Activated effector memory CD4-positive, alpha-beta T cell treated with anti-CD3 and anti-CD28 coated beads, Interleukin-2, amount 50 U/mL, for 16 hours (primary cell): Measurements from ENCODE around the gene OMA1.
"Not testable (repeated sequence)": the region's sequence is repeated elsewhere in the genome, so short reads cannot be mapped to it uniquely, and the experiment has no call there.

Experiments used
- DNase-seq: peaks from one replicate; pipeline ENCODE4 v3.0.0-alpha.2; 2020

Gene OMA1

GRCh38 chr1:58524353-58524945 lies 22.1 kb downstream of the OMA1 start:
- no peak for DNase-seq

- DNase-seq: no peak
These were observed 30.6 kb downstream of the OMA1 start for GRCh38 chr1:58515794-58516401.

GRCh38 chr1:58513956-58514355 lies 32.6 kb downstream of the OMA1 start:
- DNase-seq: no peak

GRCh38 chr1:58508629-58509028 lies 37.9 kb downstream of the OMA1 start:
- DNase-seq: no peak

GRCh38 chr1:58505286-58505685 lies 41.2 kb downstream of the OMA1 start:
- no peak for DNase-seq

GRCh38 chr1:58502519-58502918 lies 44.0 kb downstream of the OMA1 start:
- DNase-seq: no peak

GRCh38 chr1:58500043-58500442 lies 46.5 kb downstream of the OMA1 start:
- DNase-seq: no peak

- DNase-seq: no peak
These were observed 49.0 kb downstream of the OMA1 start for GRCh38 chr1:58497499-58497898.

GRCh38 chr1:58496042-58496441 lies 50.5 kb downstream of the OMA1 start:
- DNase-seq: no peak

- not testable (repeated sequence) for DNase-seq
These were observed 57.6 kb downstream of the OMA1 start for GRCh38 chr1:58488914-58489313.

- no peak for DNase-seq
These were observed 59.5 kb downstream of the OMA1 start for GRCh38 chr1:58487002-58487401.

- DNase-seq: no peak
These were observed 64.6 kb downstream of the OMA1 start for GRCh38 chr1:58481962-58482361.

- DNase-seq: no peak
These were observed 66.3 kb downstream of the OMA1 start for GRCh38 chr1:58480191-58480590.

GRCh38 chr1:58477390-58477789 lies 69.1 kb downstream of the OMA1 start:
- DNase-seq: no peak

GRCh38 chr1:58476179-58476578 lies 70.3 kb downstream of the OMA1 start:
- DNase-seq: no peak

- no peak for DNase-seq
These were observed 77.0 kb downstream of the OMA1 start for GRCh38 chr1:58469476-58469875.

- no peak for DNase-seq
These were observed 77.5 kb downstream of the OMA1 start for GRCh38 chr1:58469016-58469415.

GRCh38 chr1:58468612-58469011 lies 77.9 kb downstream of the OMA1 start:
- DNase-seq: no peak

- no peak for DNase-seq
These were observed 79.8 kb downstream of the OMA1 start for GRCh38 chr1:58466630-58467241.

- DNase-seq: no peak
These were observed 80.5 kb downstream of the OMA1 start for GRCh38 chr1:58465825-58466629.

GRCh38 chr1:58465176-58465575 lies 81.3 kb downstream of the OMA1 start:
- no peak for DNase-seq

GRCh38 chr1:58460469-58460868 lies 86.1 kb downstream of the OMA1 start:
- DNase-seq: no peak

- no peak for DNase-seq
These were observed 86.6 kb downstream of the OMA1 start for GRCh38 chr1:58459911-58460310.
